ENCODE data around the gene CHCHD10. TPM values are rescaled to one million over a fixed set of nuclear protein-coding genes. Genes with fewer than 3 reads are reported as not detected.

Gene CHCHD10
- total and polyA plus RNA-seq, 4 donors = 13.4 to 784 (median 139) TPM

DNA sequence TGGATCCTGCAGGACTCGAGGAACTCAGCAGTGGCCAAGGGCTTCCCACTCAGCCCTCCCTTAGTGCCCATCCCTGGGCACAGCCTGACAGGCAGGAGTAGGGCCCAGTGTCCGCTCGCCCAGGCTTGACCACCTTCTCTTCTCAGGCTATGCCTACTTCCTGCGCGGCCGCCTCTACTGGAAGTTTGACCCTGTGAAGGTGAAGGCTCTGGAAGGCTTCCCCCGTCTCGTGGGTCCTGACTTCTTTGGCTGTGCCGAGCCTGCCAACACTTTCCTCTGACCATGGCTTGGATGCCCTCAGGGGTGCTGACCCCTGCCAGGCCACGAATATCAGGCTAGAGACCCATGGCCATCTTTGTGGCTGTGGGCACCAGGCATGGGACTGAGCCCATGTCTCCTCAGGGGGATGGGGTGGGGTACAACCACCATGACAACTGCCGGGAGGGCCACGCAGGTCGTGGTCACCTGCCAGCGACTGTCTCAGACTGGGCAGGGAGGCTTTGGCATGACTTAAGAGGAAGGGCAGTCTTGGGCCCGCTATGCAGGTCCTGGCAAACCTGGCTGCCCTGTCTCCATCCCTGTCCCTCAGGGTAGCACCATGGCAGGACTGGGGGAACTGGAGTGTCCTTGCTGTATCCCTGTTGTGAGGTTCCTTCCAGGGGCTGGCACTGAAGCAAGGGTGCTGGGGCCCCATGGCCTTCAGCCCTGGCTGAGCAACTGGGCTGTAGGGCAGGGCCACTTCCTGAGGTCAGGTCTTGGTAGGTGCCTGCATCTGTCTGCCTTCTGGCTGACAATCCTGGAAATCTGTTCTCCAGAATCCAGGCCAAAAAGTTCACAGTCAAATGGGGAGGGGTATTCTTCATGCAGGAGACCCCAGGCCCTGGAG is 15.7 kb upstream of the CHCHD10 start:
- no peak overlapping the region for H3K9ac ChIP-seq (ENCODE audit: low read depth in 1 of 2, low read length in 2 of 2)
- DNase-seq (ENCODE audit: low spot score) = no peak

DNA sequence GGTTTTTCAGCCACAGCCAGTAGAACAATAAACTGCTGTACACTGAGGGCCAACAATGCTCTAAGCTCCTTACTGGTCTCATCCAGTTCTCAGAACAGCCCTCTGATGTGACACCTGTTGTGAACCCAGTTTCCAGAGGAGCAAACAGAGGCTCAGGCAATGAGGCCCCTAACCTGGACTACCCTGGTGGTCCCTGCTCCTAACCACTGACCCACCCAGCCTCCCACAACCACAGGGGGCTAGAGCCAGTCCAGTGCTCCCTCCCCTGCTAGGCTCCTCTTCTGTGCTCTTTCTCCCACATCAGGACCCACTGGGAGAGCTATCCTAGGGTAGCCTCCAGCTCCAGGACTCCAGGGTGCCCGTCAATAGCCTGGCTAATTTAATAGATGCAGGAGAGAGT is 14.9 kb upstream of the CHCHD10 start:
- no peaks in the 10 kb centered on the region for H3K27me3 ChIP-seq (ENCODE audit: control insufficient read depth in 4 of 4, insufficient read depth in 4 of 4, low read length in 3 of 4)
- no peak for DNase-seq (ENCODE audit: low spot score)
- H3K36me3 ChIP-seq (ENCODE audit: control insufficient read depth in 4 of 4, insufficient read depth in 3 of 4, low read depth in 1 of 4, low read length in 3 of 4) = no peaks in the 10 kb centered on the region
- H3K4me1 ChIP-seq (ENCODE audit: control insufficient read depth in 4 of 4, insufficient read depth in 4 of 4, low read length in 3 of 4) = peaks cover 12 to 34% (median 24%) of the 10 kb centered on the region in 4 donors
- TF ChIP-seq FOXA2 (IDR thresholded peaks at IDR 0.05) (no peak), JUND (IDR thresholded peaks at IDR 0.05) (no peak), HNF4G (IDR thresholded peaks at IDR 0.05) (no peak)
- no peaks in the 10 kb centered on the region for H3K9me3 ChIP-seq (ENCODE audit: control insufficient read depth in 4 of 4, low read length in 3 of 4)
- H3K27ac ChIP-seq (ENCODE audit: low read depth in 1 of 2, low read length in 2 of 2) = no peak overlapping the region
- no peak overlapping the region for H3K4me3 ChIP-seq (ENCODE audit: low read depth in 1 of 3, low read length in 3 of 3)
- 100% methylated on average over 1 of the region's 1 CpG for WGBS
- no peak overlapping the region for H3K9ac ChIP-seq (ENCODE audit: low read depth in 1 of 2, low read length in 2 of 2)

More for the DNA sequence above, 15.7 kb upstream of the CHCHD10 start:
- Histone ChIP-seq H3K4me3 (ENCODE audit: low read depth in 1 of 3, low read length in 3 of 3) (no peak overlapping the region), H3K4me1 (ENCODE audit: control insufficient read depth in 4 of 4, insufficient read depth in 4 of 4, low read length in 3 of 4) (peaks cover 12 to 35% (median 26%) of the 10 kb centered on the region in 4 donors), H3K9me3 (ENCODE audit: control insufficient read depth in 4 of 4, low read length in 3 of 4) (no peaks in the 10 kb centered on the region), H3K27me3 (ENCODE audit: control insufficient read depth in 4 of 4, insufficient read depth in 4 of 4, low read length in 3 of 4) (no peaks in the 10 kb centered on the region), H3K27ac (ENCODE audit: low read depth in 1 of 2, low read length in 2 of 2) (peak overlapping the region in 1 of 2 donors; percentile 6), H3K36me3 (ENCODE audit: control insufficient read depth in 4 of 4, insufficient read depth in 3 of 4, low read depth in 1 of 4, low read length in 3 of 4) (no peaks in the 10 kb centered on the region)
- WGBS = 84% methylated on average over 15 of the region's 15 CpGs
- no peak for TF ChIP-seq JUND (IDR thresholded peaks at IDR 0.05)
- TF ChIP-seq TAF1 (conservative IDR thresholded peaks at IDR 0.05) = no peak
- TF ChIP-seq, protein P1, sequence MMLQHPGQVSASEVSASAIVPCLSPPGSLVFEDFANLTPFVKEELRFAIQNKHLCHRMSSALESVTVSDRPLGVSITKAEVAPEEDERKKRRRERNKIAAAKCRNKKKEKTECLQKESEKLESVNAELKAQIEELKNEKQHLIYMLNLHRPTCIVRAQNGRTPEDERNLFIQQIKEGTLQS (IDR thresholded peaks at IDR 0.05) = no peak
- TF ChIP-seq, protein P2, sequence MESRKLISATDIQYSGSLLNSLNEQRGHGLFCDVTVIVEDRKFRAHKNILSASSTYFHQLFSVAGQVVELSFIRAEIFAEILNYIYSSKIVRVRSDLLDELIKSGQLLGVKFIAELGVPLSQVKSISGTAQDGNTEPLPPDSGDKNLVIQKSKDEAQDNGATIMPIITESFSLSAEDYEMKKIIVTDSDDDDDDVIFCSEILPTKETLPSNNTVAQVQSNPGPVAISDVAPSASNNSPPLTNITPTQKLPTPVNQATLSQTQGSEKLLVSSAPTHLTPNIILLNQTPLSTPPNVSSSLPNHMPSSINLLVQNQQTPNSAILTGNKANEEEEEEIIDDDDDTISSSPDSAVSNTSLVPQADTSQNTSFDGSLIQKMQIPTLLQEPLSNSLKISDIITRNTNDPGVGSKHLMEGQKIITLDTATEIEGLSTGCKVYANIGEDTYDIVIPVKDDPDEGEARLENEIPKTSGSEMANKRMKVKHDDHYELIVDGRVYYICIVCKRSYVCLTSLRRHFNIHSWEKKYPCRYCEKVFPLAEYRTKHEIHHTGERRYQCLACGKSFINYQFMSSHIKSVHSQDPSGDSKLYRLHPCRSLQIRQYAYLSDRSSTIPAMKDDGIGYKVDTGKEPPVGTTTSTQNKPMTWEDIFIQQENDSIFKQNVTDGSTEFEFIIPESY (IDR thresholded peaks at IDR 0.05) = no peak
- TF ChIP-seq HNF4G (IDR thresholded peaks at IDR 0.05) = no peak
- no peak for TF ChIP-seq RXRA (IDR thresholded peaks at IDR 0.05)
- TF ChIP-seq, protein P3, sequence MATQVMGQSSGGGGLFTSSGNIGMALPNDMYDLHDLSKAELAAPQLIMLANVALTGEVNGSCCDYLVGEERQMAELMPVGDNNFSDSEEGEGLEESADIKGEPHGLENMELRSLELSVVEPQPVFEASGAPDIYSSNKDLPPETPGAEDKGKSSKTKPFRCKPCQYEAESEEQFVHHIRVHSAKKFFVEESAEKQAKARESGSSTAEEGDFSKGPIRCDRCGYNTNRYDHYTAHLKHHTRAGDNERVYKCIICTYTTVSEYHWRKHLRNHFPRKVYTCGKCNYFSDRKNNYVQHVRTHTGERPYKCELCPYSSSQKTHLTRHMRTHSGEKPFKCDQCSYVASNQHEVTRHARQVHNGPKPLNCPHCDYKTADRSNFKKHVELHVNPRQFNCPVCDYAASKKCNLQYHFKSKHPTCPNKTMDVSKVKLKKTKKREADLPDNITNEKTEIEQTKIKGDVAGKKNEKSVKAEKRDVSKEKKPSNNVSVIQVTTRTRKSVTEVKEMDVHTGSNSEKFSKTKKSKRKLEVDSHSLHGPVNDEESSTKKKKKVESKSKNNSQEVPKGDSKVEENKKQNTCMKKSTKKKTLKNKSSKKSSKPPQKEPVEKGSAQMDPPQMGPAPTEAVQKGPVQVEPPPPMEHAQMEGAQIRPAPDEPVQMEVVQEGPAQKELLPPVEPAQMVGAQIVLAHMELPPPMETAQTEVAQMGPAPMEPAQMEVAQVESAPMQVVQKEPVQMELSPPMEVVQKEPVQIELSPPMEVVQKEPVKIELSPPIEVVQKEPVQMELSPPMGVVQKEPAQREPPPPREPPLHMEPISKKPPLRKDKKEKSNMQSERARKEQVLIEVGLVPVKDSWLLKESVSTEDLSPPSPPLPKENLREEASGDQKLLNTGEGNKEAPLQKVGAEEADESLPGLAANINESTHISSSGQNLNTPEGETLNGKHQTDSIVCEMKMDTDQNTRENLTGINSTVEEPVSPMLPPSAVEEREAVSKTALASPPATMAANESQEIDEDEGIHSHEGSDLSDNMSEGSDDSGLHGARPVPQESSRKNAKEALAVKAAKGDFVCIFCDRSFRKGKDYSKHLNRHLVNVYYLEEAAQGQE (IDR thresholded peaks at IDR 0.05) = no peak
- TF ChIP-seq, protein P4, sequence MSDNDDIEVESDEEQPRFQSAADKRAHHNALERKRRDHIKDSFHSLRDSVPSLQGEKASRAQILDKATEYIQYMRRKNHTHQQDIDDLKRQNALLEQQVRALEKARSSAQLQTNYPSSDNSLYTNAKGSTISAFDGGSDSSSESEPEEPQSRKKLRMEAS (IDR thresholded peaks at IDR 0.05) = no peak

DNA sequence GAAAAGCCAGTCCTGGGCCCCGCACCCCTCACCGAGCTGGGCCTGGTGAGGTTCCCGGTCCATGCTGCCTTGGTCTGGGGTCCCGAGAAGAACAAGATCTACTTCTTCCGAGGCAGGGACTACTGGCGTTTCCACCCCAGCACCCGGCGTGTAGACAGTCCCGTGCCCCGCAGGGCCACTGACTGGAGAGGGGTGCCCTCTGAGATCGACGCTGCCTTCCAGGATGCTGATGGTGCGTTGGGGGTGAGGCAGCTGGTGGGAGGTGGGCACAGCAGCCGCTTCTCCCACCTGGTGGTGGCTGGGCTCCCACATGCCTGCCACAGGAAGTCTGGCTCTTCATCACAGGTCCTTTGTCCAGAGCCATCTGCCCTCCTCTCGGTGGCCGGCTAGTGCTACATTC is 14.5 kb upstream of the CHCHD10 start:
- H3K36me3 ChIP-seq (ENCODE audit: control insufficient read depth in 4 of 4, insufficient read depth in 3 of 4, low read depth in 1 of 4, low read length in 3 of 4) = no peaks in the 10 kb centered on the region
- peaks cover 12 to 31% (median 22%) of the 10 kb centered on the region in 4 donors for H3K4me1 ChIP-seq (ENCODE audit: control insufficient read depth in 4 of 4, insufficient read depth in 4 of 4, low read length in 3 of 4)
- H3K27ac ChIP-seq (ENCODE audit: low read depth in 1 of 2, low read length in 2 of 2) = no peak overlapping the region
- no peaks in the 10 kb centered on the region for H3K27me3 ChIP-seq (ENCODE audit: control insufficient read depth in 4 of 4, insufficient read depth in 4 of 4, low read length in 3 of 4)
- no peak overlapping the region for H3K4me3 ChIP-seq (ENCODE audit: low read depth in 1 of 3, low read length in 3 of 3)
- TF ChIP-seq, protein P2 (IDR thresholded peaks at IDR 0.05) = no peak
- TF ChIP-seq YY1 (IDR thresholded peaks at IDR 0.05) (no peak), SP1 (IDR thresholded peaks at IDR 0.05) (no peak), HNF4G (IDR thresholded peaks at IDR 0.05) (no peak), RXRA (IDR thresholded peaks at IDR 0.05) (no peak), JUND (IDR thresholded peaks at IDR 0.05) (no peak), FOXA1 (IDR thresholded peaks at IDR 0.05) (no peak)
- TF ChIP-seq, protein P5, sequence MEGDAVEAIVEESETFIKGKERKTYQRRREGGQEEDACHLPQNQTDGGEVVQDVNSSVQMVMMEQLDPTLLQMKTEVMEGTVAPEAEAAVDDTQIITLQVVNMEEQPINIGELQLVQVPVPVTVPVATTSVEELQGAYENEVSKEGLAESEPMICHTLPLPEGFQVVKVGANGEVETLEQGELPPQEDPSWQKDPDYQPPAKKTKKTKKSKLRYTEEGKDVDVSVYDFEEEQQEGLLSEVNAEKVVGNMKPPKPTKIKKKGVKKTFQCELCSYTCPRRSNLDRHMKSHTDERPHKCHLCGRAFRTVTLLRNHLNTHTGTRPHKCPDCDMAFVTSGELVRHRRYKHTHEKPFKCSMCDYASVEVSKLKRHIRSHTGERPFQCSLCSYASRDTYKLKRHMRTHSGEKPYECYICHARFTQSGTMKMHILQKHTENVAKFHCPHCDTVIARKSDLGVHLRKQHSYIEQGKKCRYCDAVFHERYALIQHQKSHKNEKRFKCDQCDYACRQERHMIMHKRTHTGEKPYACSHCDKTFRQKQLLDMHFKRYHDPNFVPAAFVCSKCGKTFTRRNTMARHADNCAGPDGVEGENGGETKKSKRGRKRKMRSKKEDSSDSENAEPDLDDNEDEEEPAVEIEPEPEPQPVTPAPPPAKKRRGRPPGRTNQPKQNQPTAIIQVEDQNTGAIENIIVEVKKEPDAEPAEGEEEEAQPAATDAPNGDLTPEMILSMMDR (IDR thresholded peaks at IDR 0.05; ENCODE audit: low read depth, low read length, missing input control) = no peak
- TF ChIP-seq, protein P1 (IDR thresholded peaks at IDR 0.05) = no peak
- DNase-seq (ENCODE audit: low spot score) = no peak
- no peak overlapping the region for H3K9ac ChIP-seq (ENCODE audit: low read depth in 1 of 2, low read length in 2 of 2)
- 95% methylated on average over 16 of the region's 16 CpGs for WGBS
- H3K9me3 ChIP-seq (ENCODE audit: control insufficient read depth in 4 of 4, low read length in 3 of 4) = no peaks in the 10 kb centered on the region
